HG02623 (cell line): ENCODE results near the gene CDK9.
"Not testable (repeated sequence)": the region's sequence is repeated elsewhere in the genome, so short reads cannot be mapped to it uniquely, and the experiment has no call there.

ENCODE experiments used
- ATAC-seq: cut with Tn5 transposase; IDR thresholded peaks from one replicate; pipeline ENCODE4 v1.9.1; 2021; ENCODE audit warnings: moderate library complexity; ENCODE audit not compliant: unreplicated experiment

CDK9 gene

GRCh38 chr9:127785933-127786772, at the start of gene CDK9:
CDK9 (plus strand) TSS chr9:127786034; CDS start chr9:127786149, 115 bp downstream.
- peak; percentile 58 for ATAC-seq

DNA sequence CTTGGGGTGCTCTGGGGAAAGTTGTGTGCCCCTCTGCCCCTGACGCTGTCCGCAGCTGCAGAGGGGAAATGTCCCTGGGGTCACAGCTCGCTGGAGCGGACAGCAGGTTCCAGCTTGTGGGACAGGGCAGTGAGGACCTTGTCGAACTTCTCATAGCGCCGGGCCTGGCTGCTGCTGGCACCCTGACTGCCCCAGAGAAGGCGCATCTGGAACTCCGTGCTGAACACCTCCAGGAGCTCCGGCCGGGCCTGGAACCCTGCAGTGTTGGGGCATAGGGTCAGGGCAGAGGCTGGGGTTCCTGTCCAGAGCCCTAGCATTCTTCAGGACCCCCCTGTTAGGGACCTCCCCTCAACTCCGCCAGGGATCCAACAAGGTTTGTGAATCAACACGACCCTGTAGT, 47.2 kb upstream of the CDK9 start:
- no peak for ATAC-seq

DNA sequence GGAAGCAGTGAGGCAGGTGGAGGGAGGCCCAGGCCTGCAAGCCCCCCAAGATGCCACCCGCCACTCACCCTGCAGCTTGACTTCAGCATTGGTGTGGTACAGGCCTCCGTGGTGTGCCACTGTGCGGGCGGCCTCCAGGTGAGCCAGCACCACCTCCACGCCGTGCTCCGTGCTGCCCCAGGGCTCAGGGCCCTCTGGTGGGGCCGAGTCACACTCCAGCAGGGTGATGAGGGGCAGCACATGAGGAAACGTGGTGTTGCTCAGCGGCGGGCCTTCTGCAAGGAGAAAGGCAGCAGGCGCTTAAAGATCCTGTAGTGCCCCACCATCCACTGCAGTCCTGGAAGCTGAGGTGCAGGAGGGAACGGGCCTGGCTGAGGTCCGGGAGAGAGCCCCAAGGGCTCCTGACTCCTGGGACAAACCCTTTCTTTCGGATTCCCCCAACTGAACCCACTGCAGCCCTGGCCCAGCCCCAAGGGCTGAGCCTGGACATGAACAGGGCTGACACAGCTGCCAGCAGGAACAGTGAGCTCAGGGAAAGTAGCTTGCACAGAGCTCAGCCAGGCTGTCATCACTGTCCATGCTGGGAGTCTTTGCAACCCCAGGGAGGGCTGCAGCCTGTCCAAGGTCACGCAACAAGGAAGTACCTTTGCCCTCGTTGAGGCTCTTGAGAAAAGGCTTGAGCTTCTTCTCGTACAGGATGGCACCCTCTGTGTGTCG, 46.1 kb upstream of the CDK9 start:
- no peak for ATAC-seq

GRCh38 chr9:127741831-127742434, 43.9 kb upstream of the CDK9 start:
- ATAC-seq: no peak

DNA sequence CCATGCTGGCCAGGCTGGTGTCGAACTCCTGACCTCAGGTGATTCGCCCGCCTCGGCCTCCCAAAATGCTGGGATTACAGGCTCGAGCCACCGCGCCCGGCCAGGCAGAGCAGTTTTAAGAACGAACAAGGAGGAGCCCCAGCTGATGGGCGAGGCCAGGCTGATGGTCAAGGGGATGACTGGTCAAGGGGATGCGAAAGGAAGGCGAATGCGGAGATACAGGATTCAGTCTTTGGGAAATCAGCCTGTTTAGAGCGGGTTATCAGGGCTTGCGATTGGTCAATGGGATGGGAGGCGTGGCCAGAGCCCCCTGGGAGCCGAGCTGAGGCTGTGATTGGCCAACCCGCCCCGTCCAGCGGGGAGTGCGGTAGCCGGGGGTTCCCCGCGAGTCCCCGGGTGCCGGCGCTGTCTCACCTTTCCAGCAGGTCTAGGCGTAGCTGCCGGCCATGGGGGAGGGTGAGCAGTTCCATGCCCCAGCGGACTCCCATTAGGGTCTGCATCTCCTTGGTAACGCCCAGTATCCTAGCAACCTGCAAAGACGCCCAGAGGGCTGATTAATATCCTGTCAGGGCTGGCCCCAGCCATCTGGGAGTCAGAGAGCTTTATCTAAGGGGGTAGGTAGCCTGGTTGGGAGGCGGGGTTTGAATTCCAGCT, 43.3 kb upstream of the CDK9 start:
- ATAC-seq: no peak

DNA sequence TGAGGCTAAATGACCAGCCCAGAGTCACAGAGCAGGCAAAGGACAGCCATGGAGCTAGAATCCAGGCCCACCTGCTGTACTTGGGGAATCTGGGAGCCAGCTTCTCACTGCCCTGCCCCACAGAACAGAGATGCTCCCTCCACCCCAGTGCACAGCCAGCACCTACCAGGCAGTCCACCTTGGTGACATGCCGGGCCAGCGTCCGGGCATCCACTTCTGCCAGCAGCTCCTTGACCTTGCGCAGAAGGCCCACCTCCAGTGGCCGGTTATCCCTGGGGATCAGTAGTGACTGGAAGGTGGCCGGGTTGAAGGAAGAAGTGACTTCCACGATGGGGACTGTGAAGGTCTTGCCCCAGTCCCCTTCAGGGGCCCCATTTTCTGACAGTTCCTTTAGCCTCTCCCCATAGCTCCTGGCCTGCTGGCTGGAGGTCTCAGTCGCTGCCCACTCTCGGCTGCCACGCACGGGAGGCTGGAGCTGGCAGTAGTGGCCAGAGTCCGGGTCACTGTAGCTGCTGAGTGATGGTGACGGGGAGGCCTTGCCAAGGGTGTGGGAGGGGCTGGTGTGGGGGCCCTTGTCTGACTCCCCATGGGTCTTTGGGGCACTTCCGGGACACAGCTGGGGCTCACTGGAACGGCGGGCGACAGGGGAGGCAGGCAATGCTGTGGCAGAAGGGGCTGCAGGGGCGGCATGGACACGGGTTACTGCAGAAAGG, 41.3 kb upstream of the CDK9 start:
- no peak for ATAC-seq

DNA sequence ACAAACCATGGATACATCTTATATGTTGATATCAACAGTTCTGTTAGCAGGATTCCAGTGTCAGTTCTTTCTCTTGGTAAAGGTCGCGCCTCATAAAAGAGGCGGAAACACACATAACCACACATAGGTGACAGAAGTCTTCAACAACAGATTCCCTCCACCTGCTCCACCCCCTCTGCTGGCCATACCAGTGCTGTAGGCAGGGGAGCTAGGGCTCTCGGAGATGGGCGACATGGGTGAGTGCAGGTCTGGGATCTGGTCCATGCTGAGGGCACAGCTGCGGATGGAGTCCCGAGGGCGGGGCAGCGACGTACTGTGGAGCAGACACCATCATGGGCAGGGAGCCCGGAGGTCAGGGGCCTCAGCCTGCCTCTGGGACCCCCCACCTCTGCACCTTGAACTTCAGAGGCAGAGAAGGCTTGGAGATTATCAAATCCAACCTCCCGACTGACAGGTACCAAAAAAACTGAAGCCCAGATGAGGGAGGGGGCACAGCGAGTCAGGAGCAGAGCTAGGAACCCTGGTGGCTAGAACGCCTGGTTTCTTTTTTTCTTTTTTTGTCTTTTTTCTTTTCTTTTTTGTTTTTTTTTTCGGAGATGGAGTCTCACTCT, 38.8 kb upstream of the CDK9 start:
- no peak for ATAC-seq

DNA sequence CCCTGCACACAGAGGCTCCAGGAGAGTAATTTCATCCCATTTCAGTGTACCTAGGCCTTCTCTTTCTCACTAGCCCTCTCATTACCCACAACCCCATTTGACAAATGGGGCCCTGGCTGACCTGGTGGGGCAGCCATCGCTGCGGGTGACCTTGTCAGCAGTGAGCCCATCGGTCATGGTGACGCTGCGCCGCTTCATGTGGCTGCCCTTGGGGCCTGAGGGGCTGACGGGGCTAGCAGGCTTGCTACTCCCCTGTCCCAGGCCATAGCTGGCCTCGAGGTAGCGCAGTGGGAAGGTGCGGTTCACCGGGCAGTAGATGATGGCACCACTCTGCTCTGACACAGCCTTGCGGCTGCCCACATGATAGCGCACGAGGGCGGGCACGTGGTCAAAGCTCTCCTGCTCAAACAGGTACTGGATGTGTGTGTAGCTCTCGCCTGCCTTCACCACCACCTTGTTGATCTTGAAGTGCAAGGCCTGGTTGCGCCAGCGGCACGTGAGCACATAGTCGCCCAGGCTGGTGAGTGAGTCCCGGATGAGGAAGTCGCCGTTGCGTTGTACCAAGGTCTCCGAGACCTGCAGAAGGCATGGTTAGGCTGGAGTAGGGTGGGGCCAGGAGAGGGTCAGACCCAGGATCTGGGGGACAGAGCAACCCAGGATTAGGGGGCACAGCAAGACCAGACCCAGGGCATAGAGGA, 36.6 kb upstream of the CDK9 start:
- ATAC-seq: no peak

- no peak for ATAC-seq
Measured at GRCh38 chr9:127751269-127752054, 34.4 kb upstream of the CDK9 start.

GRCh38 chr9:127753148-127753547, 32.7 kb upstream of the CDK9 start:
- no peak for ATAC-seq

- no peak for ATAC-seq
Measured at GRCh38 chr9:127753622-127754021, 32.2 kb upstream of the CDK9 start.

DNA sequence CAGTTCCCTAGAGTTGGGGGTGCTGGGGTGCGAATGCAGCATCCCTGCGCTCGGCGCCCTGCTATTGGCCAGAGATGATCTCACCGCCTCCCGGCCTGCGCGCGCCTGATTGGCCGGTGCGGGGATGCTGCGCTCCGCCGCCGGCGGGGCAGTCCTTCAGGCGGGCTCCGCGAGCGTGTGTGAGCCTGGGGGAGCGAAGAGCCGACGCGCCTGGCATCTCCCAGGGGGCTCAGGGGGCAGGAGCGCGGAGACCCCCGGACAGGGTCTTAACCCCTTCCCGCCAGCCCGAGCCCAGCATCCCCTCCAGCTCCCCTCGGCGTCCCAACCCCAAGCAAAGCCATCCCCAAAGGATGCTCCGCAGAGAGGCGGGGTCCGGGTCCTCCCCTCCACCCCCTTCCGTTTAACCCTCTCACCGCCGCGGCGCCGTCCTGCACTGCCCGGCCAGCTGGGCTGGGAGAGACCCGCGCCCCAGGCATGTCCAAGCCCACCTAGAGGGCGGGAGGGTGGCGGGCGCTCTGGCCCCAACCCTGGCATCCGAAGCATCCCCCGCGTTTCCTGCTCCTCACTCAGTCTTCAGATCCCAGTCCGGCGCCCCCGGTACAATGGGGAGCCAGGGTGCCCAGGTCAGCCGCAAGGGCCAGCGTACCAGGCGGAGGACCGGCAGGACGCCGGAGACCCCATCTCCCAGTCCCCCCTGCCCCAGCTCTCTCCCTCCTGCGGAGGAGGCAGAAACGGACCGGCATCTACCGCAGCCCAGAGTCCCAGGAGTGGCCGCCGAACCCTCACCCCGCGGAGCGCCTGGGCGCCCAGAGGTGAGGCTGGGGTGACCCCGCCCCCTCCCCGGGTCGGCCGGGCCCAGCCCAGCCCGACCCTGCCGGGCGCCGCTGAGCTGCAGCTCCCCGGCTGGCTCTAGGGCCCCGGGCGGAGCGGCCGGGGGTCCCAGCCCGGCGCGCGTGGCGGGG, 31.5 kb upstream of the CDK9 start:
- no peak for ATAC-seq

DNA sequence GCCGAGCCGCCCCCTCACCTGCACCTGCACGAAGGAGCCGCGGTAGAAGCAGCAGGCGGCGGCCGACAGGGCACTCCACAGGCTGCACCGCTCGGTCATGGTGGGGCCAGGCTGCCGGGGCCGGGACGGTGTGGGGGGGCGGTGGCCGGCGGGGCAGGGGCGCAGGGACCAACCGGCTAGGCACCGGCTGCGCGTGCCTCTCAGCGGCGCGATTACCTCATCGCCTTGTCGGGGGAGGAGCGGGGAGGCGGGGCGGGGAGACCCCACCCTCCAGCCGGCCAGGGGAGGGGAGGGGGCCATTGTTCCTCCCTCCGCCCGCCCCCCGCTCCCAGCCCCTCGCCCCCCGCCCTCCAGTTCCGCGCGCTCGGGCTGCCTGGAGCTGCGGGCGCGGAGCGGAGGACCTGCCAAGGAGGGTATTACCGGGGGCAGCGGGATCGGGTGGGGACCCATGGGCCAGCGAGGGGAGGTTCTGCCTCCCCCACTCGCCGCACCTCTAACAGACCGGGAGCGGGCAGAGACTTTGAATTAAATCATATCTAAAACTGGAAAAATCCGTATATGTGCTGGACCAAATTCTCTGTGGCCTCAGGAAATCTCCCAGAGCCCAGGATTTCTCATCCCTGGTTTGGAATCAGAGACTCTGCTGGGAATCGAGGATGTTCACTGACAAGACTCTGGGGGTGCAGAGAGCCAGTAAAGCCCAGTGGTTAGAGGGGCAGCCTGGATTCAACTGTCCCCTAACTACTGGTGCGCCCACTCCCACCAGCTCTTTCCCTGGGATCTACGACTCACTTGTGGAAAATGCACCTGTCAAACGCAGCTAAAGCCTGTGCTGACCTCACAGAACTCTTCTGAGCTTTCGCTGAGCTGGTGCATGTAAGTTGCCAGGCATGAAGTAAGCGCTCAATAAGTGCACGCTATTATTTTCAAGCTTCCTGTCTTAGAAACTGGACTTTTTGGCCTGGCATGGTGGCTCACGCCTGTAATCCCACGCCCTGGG, 30.5 kb upstream of the CDK9 start:
- no peak for ATAC-seq

DNA sequence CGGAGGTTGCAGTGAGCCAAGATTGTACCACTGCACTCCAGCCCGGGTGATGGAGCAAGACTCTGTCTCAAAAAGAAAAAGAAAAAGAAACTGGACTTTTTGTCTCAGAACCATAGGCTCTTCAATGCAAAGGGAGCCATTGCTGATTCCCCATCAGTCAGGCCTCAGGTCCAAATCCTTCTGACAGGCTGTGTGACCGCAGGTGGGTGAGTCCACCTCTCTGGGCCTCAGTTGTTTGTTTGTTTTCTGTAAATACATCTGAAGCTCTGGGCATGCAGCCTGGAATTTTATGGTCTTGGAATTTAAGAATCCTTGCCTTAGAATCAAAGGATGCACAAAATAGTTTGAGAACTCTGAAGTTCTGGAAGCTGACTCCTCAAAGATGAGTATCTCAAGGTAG, 29.6 kb upstream of the CDK9 start:
- ATAC-seq: no peak

DNA sequence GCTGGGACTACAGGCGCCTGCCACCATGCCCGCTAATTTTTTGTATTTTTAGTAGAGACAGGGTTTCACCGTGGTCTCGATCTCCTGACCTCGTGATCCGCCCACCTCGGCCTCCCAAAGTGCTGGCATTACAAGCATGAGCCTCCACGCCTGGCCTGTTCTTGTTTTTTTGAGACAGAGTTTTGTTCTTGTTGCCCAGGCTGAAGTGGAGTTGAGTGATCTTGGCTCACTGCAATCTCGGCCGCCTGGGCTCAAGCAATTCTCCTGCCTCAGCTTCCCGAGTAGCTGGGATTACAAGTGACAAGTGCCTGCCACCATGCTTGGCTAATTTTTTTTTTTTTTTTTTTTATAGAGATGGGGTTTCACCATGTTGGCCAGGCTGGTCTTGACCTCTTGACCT, 29.1 kb upstream of the CDK9 start:
- not testable (repeated sequence) for ATAC-seq

DNA sequence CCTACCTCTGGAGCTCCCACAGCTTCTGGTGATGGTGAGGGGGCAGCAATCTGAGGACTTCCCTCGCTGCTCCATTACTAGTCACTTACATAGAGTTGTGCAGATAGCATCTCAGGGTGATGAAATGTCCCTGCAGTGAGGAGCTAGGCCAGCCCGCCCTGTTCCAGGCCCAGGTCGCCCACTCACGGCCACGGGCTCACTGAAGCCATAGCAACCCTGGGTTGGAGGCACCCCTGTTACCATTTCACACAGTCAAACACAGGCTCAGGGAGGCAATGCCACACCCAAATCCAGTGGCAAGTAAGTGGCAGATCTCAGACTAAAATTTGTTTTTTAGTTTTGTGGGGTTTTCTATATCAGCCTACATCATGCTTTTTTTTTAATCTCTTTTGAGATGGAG, 27.0 kb upstream of the CDK9 start:
- ATAC-seq: no peak

DNA sequence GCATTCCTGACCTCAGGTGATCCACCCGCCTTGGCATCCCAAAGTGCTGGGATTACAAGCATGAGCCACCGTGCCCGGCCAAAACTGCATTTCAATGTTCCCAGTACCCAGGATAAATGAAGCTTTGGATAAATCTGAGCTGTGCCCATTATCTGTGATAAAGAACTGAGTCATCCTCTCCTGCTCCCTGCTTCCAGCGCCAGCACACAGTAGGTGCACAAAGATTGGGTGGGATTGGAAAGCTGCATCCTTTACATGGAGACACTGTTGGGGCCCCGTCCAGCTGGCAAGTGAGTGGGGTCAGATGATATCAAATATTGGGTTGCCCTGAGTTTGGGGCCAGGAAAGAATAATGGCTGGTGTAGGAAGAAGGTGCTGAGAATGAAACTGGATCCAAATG, 24.8 kb upstream of the CDK9 start:
- no peak for ATAC-seq
